ENCODE results near the gene COX8A. TPM values are rescaled to one million over a fixed set of nuclear protein-coding genes. Genes with fewer than 3 reads are reported as not detected.

COX8A gene
- total and polyA plus RNA-seq, 9 of the 15 experiments (the other 6 are each of a cell fraction or from before 2014, with no cell fraction given), result 274 to 1,206 (median 526) TPM

- peaks cover 46% of the 10 kb centered on the region for H4K20me1 ChIP-seq (replicated peaks; ENCODE audit: control insufficient read depth, insufficient read depth, low read length)
- H3K9me3 ChIP-seq (replicated peaks; ENCODE audit: control insufficient read depth, insufficient read depth, low read depth, low read length), result no peaks in the 10 kb centered on the region; the same call in 1 of the 2 replicates
- DNase-seq (ENCODE audit: extremely low read depth in 1 of 4, low spot score in 3 of 4) (no peak), FAIRE-seq (no peak), ATAC-seq (no peak)
- TF ChIP-seq RHOXF2B (CRISPR knock-in tag; conservative IDR thresholded peaks at IDR 0.05) (no peak), ZNF12 (CRISPR knock-in tag; IDR thresholded peaks at IDR 0.05) (no peak), ZNF23 (CRISPR knock-in tag; IDR thresholded peaks at IDR 0.05) (no peak), ZNF274 (IDR thresholded peaks at IDR 0.05; ENCODE audit: borderline replicate concordance, low read depth, low read length) (no peak), KDM1A (IDR thresholded peaks at IDR 0.05) (no peak), POLR2G (IDR thresholded peaks at IDR 0.05; ENCODE audit: low read depth, low read length) (no peak), RBM39 (optimal IDR thresholded peaks at IDR 0.05; ENCODE audit: low read depth, low read length) (no peak), PHF20 (IDR thresholded peaks at IDR 0.05; ENCODE audit: partially characterized antibody) (no peak), YY1 (IDR thresholded peaks at IDR 0.05; ENCODE audit: borderline replicate concordance in 1 of 3, control insufficient read depth in 1 of 3, extremely low read depth in 1 of 3, insufficient read depth in 3 of 3, insufficient read length in 1 of 3, insufficient replicate concordance in 2 of 3, low read depth in 1 of 3, low read length in 2 of 3) (no peak)
- TF ChIP-seq, protein P1, sequence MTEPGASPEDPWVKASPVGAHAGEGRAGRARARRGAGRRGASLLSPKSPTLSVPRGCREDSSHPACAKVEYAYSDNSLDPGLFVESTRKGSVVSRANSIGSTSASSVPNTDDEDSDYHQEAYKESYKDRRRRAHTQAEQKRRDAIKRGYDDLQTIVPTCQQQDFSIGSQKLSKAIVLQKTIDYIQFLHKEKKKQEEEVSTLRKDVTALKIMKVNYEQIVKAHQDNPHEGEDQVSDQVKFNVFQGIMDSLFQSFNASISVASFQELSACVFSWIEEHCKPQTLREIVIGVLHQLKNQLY (CRISPR knock-in tag; conservative IDR thresholded peaks at IDR 0.05), result no peak
- TF ChIP-seq, protein P2, sequence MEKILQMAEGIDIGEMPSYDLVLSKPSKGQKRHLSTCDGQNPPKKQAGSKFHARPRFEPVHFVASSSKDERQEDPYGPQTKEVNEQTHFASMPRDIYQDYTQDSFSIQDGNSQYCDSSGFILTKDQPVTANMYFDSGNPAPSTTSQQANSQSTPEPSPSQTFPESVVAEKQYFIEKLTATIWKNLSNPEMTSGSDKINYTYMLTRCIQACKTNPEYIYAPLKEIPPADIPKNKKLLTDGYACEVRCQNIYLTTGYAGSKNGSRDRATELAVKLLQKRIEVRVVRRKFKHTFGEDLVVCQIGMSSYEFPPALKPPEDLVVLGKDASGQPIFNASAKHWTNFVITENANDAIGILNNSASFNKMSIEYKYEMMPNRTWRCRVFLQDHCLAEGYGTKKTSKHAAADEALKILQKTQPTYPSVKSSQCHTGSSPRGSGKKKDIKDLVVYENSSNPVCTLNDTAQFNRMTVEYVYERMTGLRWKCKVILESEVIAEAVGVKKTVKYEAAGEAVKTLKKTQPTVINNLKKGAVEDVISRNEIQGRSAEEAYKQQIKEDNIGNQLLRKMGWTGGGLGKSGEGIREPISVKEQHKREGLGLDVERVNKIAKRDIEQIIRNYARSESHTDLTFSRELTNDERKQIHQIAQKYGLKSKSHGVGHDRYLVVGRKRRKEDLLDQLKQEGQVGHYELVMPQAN (IDR thresholded peaks at IDR 0.05; ENCODE audit: borderline replicate concordance), result no peak
- CTCF ChIA-PET (ENCODE audit: low intra/inter-chr PET ratio), result no interaction called here
- H3K9me1 ChIP-seq (ENCODE audit: control insufficient read depth, insufficient read depth, low read length), result peaks cover 16% of the 10 kb centered on the region
- H3K27ac ChIP-seq (ENCODE audit: extremely low read depth, low read depth, low read length), result no peak overlapping the region
- 95% methylated on average over 5 of the region's 8 CpGs for WGBS (ENCODE audit: insufficient coverage, low coverage, missing lambda C conversion rate)
- intact Hi-C loops (cut with micrococcal nuclease), result loop anchor here (10.0 kb wide), 2 partner anchors 85 to 135 kb away; no protein-coding TSS in a partner anchor
- in situ Hi-C loops (cut with MboI), result no loop called here
- no peaks in the 10 kb centered on the region for H3K79me2 ChIP-seq (ENCODE audit: control insufficient read depth, insufficient read depth, low read length)
- H3K4me2 ChIP-seq (ENCODE audit: insufficient read depth, low read length), result no peak overlapping the region
- no peaks in the 10 kb centered on the region; the same call in 2 of the 3 replicates for H3K36me3 ChIP-seq (ENCODE audit: control insufficient read depth, insufficient read depth, low read length)
- peaks cover 16 to 53% of the 10 kb centered on the region in 2 experiments for H3K4me1 ChIP-seq (replicated peaks in 1 of 2; ENCODE audit: control insufficient read depth in 2 of 2, insufficient read depth in 2 of 2, low read length in 2 of 2)
- no peak overlapping the region for H3K9ac ChIP-seq (ENCODE audit: insufficient read depth in 1 of 2, low read depth in 2 of 2, low read length in 2 of 2)
- H3K4me3 ChIP-seq, result no peak overlapping the region
- no peaks in the 10 kb centered on the region for H3K27me3 ChIP-seq (ENCODE audit: control insufficient read depth in 2 of 2, insufficient read depth in 2 of 2, low read length in 2 of 2)
- H2AFZ ChIP-seq (ENCODE audit: low read depth, low read length), result no peak overlapping the region
- no TSS peak for BruUV-seq (replicated peaks)
- POLR2A ChIA-PET, result interaction anchor here (0.6 kb wide), 1 partner anchor 172 kb away, joined by 3 read pairs; no protein-coding TSS in a partner anchor
Measured at GRCh38 chr11:64009710-64010109, 35.3 kb downstream of the COX8A start.

Measured in K562 (cell line).